NCI-H146 treated with DMSO at 0.1 percent for 48 hours (cell line): ENCODE results near the gene GTF3C4.

Source experiments
- DNase-seq: peaks from one replicate; lab custom pipeline; 2025; ENCODE audit not compliant: unreplicated experiment; lab: John Stamatoyannopoulos, UW

Gene GTF3C4

GRCh38 chr9:132670457-132671391 is at the start of gene GTF3C4:
GTF3C4 (plus strand) TSS chr9:132670464; CDS start chr9:132670599, 135 bp downstream.
- no peak for DNase-seq

- no peak for DNase-seq
Measured at GRCh38 chr9:132622159-132622558, 48.1 kb upstream of the GTF3C4 start.

- DNase-seq: no peak
Measured at GRCh38 chr9:132626285-132626684, 44.0 kb upstream of the GTF3C4 start.

- no peak for DNase-seq
Measured at GRCh38 chr9:132627106-132627505, 43.2 kb upstream of the GTF3C4 start.

GRCh38 chr9:132627594-132627993 is 42.7 kb upstream of the GTF3C4 start:
- no peak for DNase-seq

GRCh38 chr9:132628746-132629145 is 41.5 kb upstream of the GTF3C4 start:
- no peak for DNase-seq

GRCh38 chr9:132630116-132630515 is 40.1 kb upstream of the GTF3C4 start:
- no peak for DNase-seq

GRCh38 chr9:132630811-132631210 is 39.5 kb upstream of the GTF3C4 start:
- DNase-seq: no peak

- DNase-seq: no peak
Measured at GRCh38 chr9:132631280-132631679, 39.0 kb upstream of the GTF3C4 start.

GRCh38 chr9:132631685-132632084 is 38.6 kb upstream of the GTF3C4 start:
- no peak for DNase-seq

GRCh38 chr9:132632413-132633129 is 37.7 kb upstream of the GTF3C4 start:
- no peak for DNase-seq

- DNase-seq: no peak
Measured at GRCh38 chr9:132634327-132634726, 35.9 kb upstream of the GTF3C4 start.

- DNase-seq: no peak
Measured at GRCh38 chr9:132637351-132637750, 32.9 kb upstream of the GTF3C4 start.

- DNase-seq: no peak
Measured at GRCh38 chr9:132637801-132638200, 32.5 kb upstream of the GTF3C4 start.

GRCh38 chr9:132638240-132638639 is 32.0 kb upstream of the GTF3C4 start:
- DNase-seq: no peak

- no peak for DNase-seq
Measured at GRCh38 chr9:132639322-132639721, 30.9 kb upstream of the GTF3C4 start.

- DNase-seq: no peak
Measured at GRCh38 chr9:132641216-132641615, 29.0 kb upstream of the GTF3C4 start.

GRCh38 chr9:132644251-132644650 is 26.0 kb upstream of the GTF3C4 start:
- DNase-seq: no peak

GRCh38 chr9:132645306-132645705 is 25.0 kb upstream of the GTF3C4 start:
- DNase-seq: no peak

GRCh38 chr9:132645711-132646110 is 24.6 kb upstream of the GTF3C4 start:
- no peak for DNase-seq

GRCh38 chr9:132646726-132647125 is 23.5 kb upstream of the GTF3C4 start:
- no peak for DNase-seq

GRCh38 chr9:132647355-132647754 is 22.9 kb upstream of the GTF3C4 start:
- DNase-seq: no peak
